ENCODE results near the gene GNG7. TPM values are rescaled to one million over a fixed set of nuclear protein-coding genes. Genes with fewer than 3 reads are reported as not detected.
A peak's percentile ranks its signal among the peaks of the same experiment; 100 is the strongest.
"Not testable (repeated sequence)": the region's sequence is repeated elsewhere in the genome, so short reads cannot be mapped to it uniquely, and the experiment has no call there.

GNG7 gene
- total RNA-seq, 2 experiments from 2014 or later, result 1.1 to 1.2 TPM

GRCh38 chr19:2476451-2477140 is 225.9 kb downstream of the GNG7 start:
- intact Hi-C loops (cut with DNase I, micrococcal nuclease), result loop anchor here (1.0 to 5.0 kb wide), 3 partner anchors 77 to 314 kb away; partner anchors contain the start of gene DOT1L (in 1 of the 2)
- POLR2A ChIA-PET, result interaction anchor here (0.5 to 4.1 kb wide), 25 partner anchors 16 to 604 kb away, joined by 3 to 106 read pairs (median 6); partner anchors contain the start of genes LMNB2, THOP1, TIMM13 and ZNF57
- Mint-ChIP-seq H3K27me3 (no peaks in the 10 kb centered on the region), H3K27ac (peak overlapping the region; percentile 90), H3K4me3 (peak overlapping the region; percentile 94), H3K36me3 (ENCODE audit: low read depth) (peaks cover 23% of the 10 kb centered on the region), H3K4me1 (peaks cover 22% of the 10 kb centered on the region), H3K9me3 (ENCODE audit: low read depth) (peaks cover 5% of the 10 kb centered on the region)
- CTCF ChIA-PET, result interaction anchor here (0.6 to 3.6 kb wide), 14 partner anchors 20 to 172 kb away, joined by 3 to 65 read pairs (median 6); partner anchors contain the start of gene LMNB2
- ATAC-seq (peak; percentile 31), DNase-seq (peak; percentile 88)

GRCh38 chr19:2475702-2476450 is 226.6 kb downstream of the GNG7 start, which contains the start of gene GADD45B:
TSS of gene GADD45B (plus strand) at chr19:2476127. CDS start at chr19:2476359, 232 bp downstream.
- Mint-ChIP-seq H3K9me3 (ENCODE audit: low read depth) (no peaks in the 10 kb centered on the region), H3K27me3 (no peaks in the 10 kb centered on the region), H3K4me1 (peaks cover 22% of the 10 kb centered on the region), H3K27ac (peak within 1 kb of the TSS; percentile 90), H3K4me3 (peak within 1 kb of the TSS; percentile 94), H3K36me3 (ENCODE audit: low read depth) (peaks cover 23% of the 10 kb centered on the region)
- CTCF ChIA-PET, result interaction anchor here (0.6 to 3.6 kb wide), 14 partner anchors 19 to 161 kb away, joined by 3 to 65 read pairs (median 6); partner anchors contain the start of gene LMNB2
- DNase-seq, result peak; percentile 98
- POLR2A ChIA-PET, result interaction anchor here (0.6 to 4.1 kb wide), 28 partner anchors 15 to 631 kb away, joined by 3 to 106 read pairs (median 6); partner anchors contain the start of genes LMNB2, THOP1, TIMM13 and ZNF57
- intact Hi-C loops (cut with DNase I, micrococcal nuclease), result loop anchor here (1.0 to 5.0 kb wide), 7 partner anchors 49 to 314 kb away; partner anchors contain the start of genes DOT1L (in 1 of the 2), SGTA (in 1 of the 2) and TIMM13 (in 1 of the 2)
- ATAC-seq, result peak; percentile 53

GRCh38 chr19:2475018-2475701 is 227.3 kb downstream of the GNG7 start:
- Mint-ChIP-seq H3K4me3 (peak overlapping the region; percentile 94), H3K27me3 (no peaks in the 10 kb centered on the region), H3K9me3 (ENCODE audit: low read depth) (no peaks in the 10 kb centered on the region), H3K36me3 (ENCODE audit: low read depth) (peaks cover 23% of the 10 kb centered on the region), H3K4me1 (peaks cover 22% of the 10 kb centered on the region), H3K27ac (peak overlapping the region; percentile 79)
- ChIA-PET POLR2A (interaction anchor here (0.6 to 4.1 kb wide), 23 partner anchors 14 to 630 kb away, joined by 3 to 106 read pairs (median 8); partner anchors contain the start of genes LMNB2, THOP1, TIMM13 and ZNF57), CTCF (interaction anchor here (0.7 to 3.6 kb wide), 11 partner anchors 18 to 162 kb away, joined by 3 to 65 read pairs (median 9); partner anchors contain the start of gene LMNB2)
- peak; percentile 40 for ATAC-seq
- DNase-seq, result peak; percentile 90
- intact Hi-C loops (cut with DNase I, micrococcal nuclease), result loop anchor here in 1 of 2 experiments (1.0 to 5.0 kb wide), 5 partner anchors 48 to 313 kb away; partner anchors contain the start of genes DOT1L, SGTA and TIMM13

- H3K27ac Mint-ChIP-seq, result peak overlapping the region; percentile 79
- no peaks in the 10 kb centered on the region for H3K27me3 Mint-ChIP-seq
- peak; percentile 96 for DNase-seq
- peak overlapping the region; percentile 94 for H3K4me3 Mint-ChIP-seq
- peaks cover 23% of the 10 kb centered on the region for H3K36me3 Mint-ChIP-seq (ENCODE audit: low read depth)
- H3K4me1 Mint-ChIP-seq, result peaks cover 21% of the 10 kb centered on the region
- ATAC-seq, result peak; percentile 24
- ChIA-PET CTCF (interaction anchor here (0.7 to 2.6 kb wide), 9 partner anchors 10 to 1641 kb away, joined by 3 to 11 read pairs (median 4); no protein-coding TSS in a partner anchor), POLR2A (interaction anchor here (4.1 kb wide), 1 partner anchor 145 kb away, joined by 106 read pairs; no protein-coding TSS in a partner anchor)
- intact Hi-C loops (cut with DNase I, micrococcal nuclease), result loop anchor here (1.0 to 5.0 kb wide), 9 partner anchors 17 to 312 kb away; partner anchors contain the start of genes DOT1L (in 1 of the 2), SGTA (in 1 of the 2) and TIMM13 (in 1 of the 2)
- H3K9me3 Mint-ChIP-seq (ENCODE audit: low read depth), result no peaks in the 10 kb centered on the region
Measured at GRCh38 chr19:2474232-2475017, 228.1 kb downstream of the GNG7 start.

GRCh38 chr19:2469915-2470200 is 232.6 kb downstream of the GNG7 start:
- POLR2A ChIA-PET, result not testable (repeated sequence)

GRCh38 chr19:2469102-2469914 is 233.2 kb downstream of the GNG7 start:
- H3K4me3 Mint-ChIP-seq, result no peak overlapping the region
- H3K9me3 Mint-ChIP-seq (ENCODE audit: low read depth), result no peaks in the 10 kb centered on the region
- H3K36me3 Mint-ChIP-seq (ENCODE audit: low read depth), result no peaks in the 10 kb centered on the region
- intact Hi-C loops (cut with DNase I, micrococcal nuclease), result no loop called here
- ATAC-seq (peak; percentile 89), DNase-seq (peak; percentile 78)
- no peaks in the 10 kb centered on the region for H3K27me3 Mint-ChIP-seq
- H3K27ac Mint-ChIP-seq, result peak overlapping the region; percentile 47
- CTCF ChIA-PET, result interaction anchor here (0.8 to 1.6 kb wide), 6 partner anchors 10 to 237 kb away, joined by 3 to 8 read pairs (median 4); no protein-coding TSS in a partner anchor
- POLR2A ChIA-PET, result no interaction called here
- peaks cover 15% of the 10 kb centered on the region for H3K4me1 Mint-ChIP-seq

More at GRCh38 chr19:2469915-2470200, 232.6 kb downstream of the GNG7 start:
- H3K36me3 Mint-ChIP-seq (ENCODE audit: low read depth); H3K9me3 Mint-ChIP-seq (ENCODE audit: low read depth); ATAC-seq; intact Hi-C loops (cut with DNase I, micrococcal nuclease); H3K27me3 Mint-ChIP-seq; H3K4me3 Mint-ChIP-seq; DNase-seq: not testable (repeated sequence)
- Mint-ChIP-seq H3K4me1 (peaks cover 17% of the 10 kb centered on the region), H3K27ac (peak overlapping the region; percentile 47)
- CTCF ChIA-PET, result interaction anchor here (0.8 to 1.6 kb wide), 6 partner anchors 20 to 236 kb away, joined by 3 to 8 read pairs (median 4); no protein-coding TSS in a partner anchor

- Mint-ChIP-seq H3K4me3 (no peak overlapping the region), H3K27me3 (no peaks in the 10 kb centered on the region), H3K36me3 (ENCODE audit: low read depth) (no peaks in the 10 kb centered on the region), H3K9me3 (ENCODE audit: low read depth) (no peaks in the 10 kb centered on the region), H3K27ac (no peak overlapping the region), H3K4me1 (peaks cover 10% of the 10 kb centered on the region)
- DNase-seq (no peak), ATAC-seq (no peak)
- ChIA-PET POLR2A (no interaction called here), CTCF (interaction anchor here (0.7 to 1.6 kb wide), 4 partner anchors 9 to 1003 kb away, joined by 3 to 8 read pairs (median 4); no protein-coding TSS in a partner anchor)
- intact Hi-C loops (cut with DNase I, micrococcal nuclease), result no loop called here
Measured at GRCh38 chr19:2468596-2468995, 233.9 kb downstream of the GNG7 start.

- no peaks in the 10 kb centered on the region for H3K9me3 Mint-ChIP-seq (ENCODE audit: low read depth)
- ATAC-seq (no peak), DNase-seq (no peak)
- no peaks in the 10 kb centered on the region for H3K36me3 Mint-ChIP-seq (ENCODE audit: low read depth)
- peaks cover 8% of the 10 kb centered on the region for H3K4me1 Mint-ChIP-seq
- no peak overlapping the region for H3K4me3 Mint-ChIP-seq
- intact Hi-C loops (cut with DNase I, micrococcal nuclease), result no loop called here
- CTCF ChIA-PET, result interaction anchor here (1.1 kb wide), 1 partner anchor 9 kb away, joined by 3 read pairs; no protein-coding TSS in a partner anchor
- peaks cover 2% of the 10 kb centered on the region for H3K27me3 Mint-ChIP-seq
- POLR2A ChIA-PET, result no interaction called here
- H3K27ac Mint-ChIP-seq, result no peak overlapping the region
Measured at GRCh38 chr19:2464389-2464788, 238.1 kb downstream of the GNG7 start.

GRCh38 chr19:2463694-2464093 is 238.8 kb downstream of the GNG7 start:
- H3K36me3 Mint-ChIP-seq (ENCODE audit: low read depth); intact Hi-C loops (cut with DNase I, micrococcal nuclease); H3K9me3 Mint-ChIP-seq (ENCODE audit: low read depth); H3K27me3 Mint-ChIP-seq; H3K27ac Mint-ChIP-seq; ATAC-seq; POLR2A ChIA-PET; H3K4me1 Mint-ChIP-seq: not testable (repeated sequence)
- CTCF ChIA-PET, result interaction anchor here (0.9 kb wide), 1 partner anchor 173 kb away, joined by 3 read pairs; no protein-coding TSS in a partner anchor
- H3K4me3 Mint-ChIP-seq, result peak overlapping the region; percentile 16
- DNase-seq, result peak; percentile 33
